ENCODE results near the gene PARVB.

The PARVB gene

DNA sequence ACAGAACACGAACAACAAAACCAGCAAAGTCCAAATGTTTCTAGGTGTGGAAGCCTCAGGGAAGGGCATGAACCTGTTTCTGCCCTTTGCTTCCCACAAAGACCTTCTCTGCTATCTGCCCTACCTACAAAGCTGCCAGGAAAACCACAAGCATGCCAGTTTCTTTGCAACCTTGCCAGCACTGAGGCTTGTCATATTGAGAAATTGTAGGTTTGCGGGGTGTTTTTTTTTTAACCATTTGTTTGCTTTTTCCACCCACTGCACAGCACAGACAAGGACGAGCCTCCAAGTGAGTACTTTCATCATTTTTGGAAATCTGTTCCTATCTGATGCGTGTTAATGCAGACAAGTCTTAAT lies 169.4 kb downstream of the PARVB start:
- H3K4me3 ChIP-seq (ENCODE audit: low read depth, low read length) = no peak overlapping the region
- no peak for DNase-seq (ENCODE audit: low read depth, low spot score)
- CTCF ChIA-PET = no interaction called here
- POLR2A ChIA-PET = no interaction called here
- no peak for TF ChIP-seq CTCF (IDR thresholded peaks at IDR 0.05; ENCODE audit: insufficient read depth, low read length, missing control alignments)

GRCh38 chr22:44194569-44194968 lies 170.5 kb downstream of the PARVB start:
- H3K4me3 ChIP-seq (ENCODE audit: low read depth, low read length) = no peak overlapping the region
- CTCF ChIA-PET = no interaction called here
- TF ChIP-seq CTCF (IDR thresholded peaks at IDR 0.05; ENCODE audit: insufficient read depth, low read length, missing control alignments) = no peak
- POLR2A ChIA-PET = no interaction called here
- DNase-seq (ENCODE audit: low read depth, low spot score) = no peak

- ChIA-PET POLR2A (no interaction called here), CTCF (no interaction called here)
- DNase-seq (ENCODE audit: low read depth, low spot score) = no peak
- no peak for TF ChIP-seq CTCF (IDR thresholded peaks at IDR 0.05; ENCODE audit: insufficient read depth, low read length, missing control alignments)
- H3K4me3 ChIP-seq (ENCODE audit: low read depth, low read length) = no peak overlapping the region
Observed at GRCh38 chr22:44195189-44195871, 171.2 kb downstream of the PARVB start.

GRCh38 chr22:44196241-44196640 lies 172.1 kb downstream of the PARVB start:
- ChIA-PET POLR2A (no interaction called here), CTCF (no interaction called here)
- no peak for DNase-seq (ENCODE audit: low read depth, low spot score)
- TF ChIP-seq CTCF (IDR thresholded peaks at IDR 0.05; ENCODE audit: insufficient read depth, low read length, missing control alignments) = no peak
- no peak overlapping the region for H3K4me3 ChIP-seq (ENCODE audit: low read depth, low read length)

- TF ChIP-seq CTCF (IDR thresholded peaks at IDR 0.05; ENCODE audit: insufficient read depth, low read length, missing control alignments) = no peak
- CTCF ChIA-PET = no interaction called here
Observed at GRCh38 chr22:44196731-44197131, 172.6 kb downstream of the PARVB start.

GRCh38 chr22:44197271-44197670 lies 173.2 kb downstream of the PARVB start:
- TF ChIP-seq CTCF (IDR thresholded peaks at IDR 0.05; ENCODE audit: insufficient read depth, low read length, missing control alignments) = no peak
- no peak for DNase-seq (ENCODE audit: low read depth, low spot score)
- H3K4me3 ChIP-seq (ENCODE audit: low read depth, low read length) = no peak overlapping the region
- POLR2A ChIA-PET = no interaction called here
- CTCF ChIA-PET = no interaction called here

More at GRCh38 chr22:44196731-44197131, 172.6 kb downstream of the PARVB start:
- H3K4me3 ChIP-seq (ENCODE audit: low read depth, low read length) = no peak overlapping the region
- no peak for DNase-seq (ENCODE audit: low read depth, low spot score)
- POLR2A ChIA-PET = no interaction called here
